ENCODE data around the gene RAB25. TPM values are rescaled to one million over a fixed set of nuclear protein-coding genes. Genes with fewer than 3 reads are reported as not detected.
A peak's percentile ranks its signal among the peaks of the same experiment; 100 is the strongest.

The RAB25 gene
- total and polyA plus RNA-seq, 11 donors = 0.38 TPM; not detected in 10

DNA sequence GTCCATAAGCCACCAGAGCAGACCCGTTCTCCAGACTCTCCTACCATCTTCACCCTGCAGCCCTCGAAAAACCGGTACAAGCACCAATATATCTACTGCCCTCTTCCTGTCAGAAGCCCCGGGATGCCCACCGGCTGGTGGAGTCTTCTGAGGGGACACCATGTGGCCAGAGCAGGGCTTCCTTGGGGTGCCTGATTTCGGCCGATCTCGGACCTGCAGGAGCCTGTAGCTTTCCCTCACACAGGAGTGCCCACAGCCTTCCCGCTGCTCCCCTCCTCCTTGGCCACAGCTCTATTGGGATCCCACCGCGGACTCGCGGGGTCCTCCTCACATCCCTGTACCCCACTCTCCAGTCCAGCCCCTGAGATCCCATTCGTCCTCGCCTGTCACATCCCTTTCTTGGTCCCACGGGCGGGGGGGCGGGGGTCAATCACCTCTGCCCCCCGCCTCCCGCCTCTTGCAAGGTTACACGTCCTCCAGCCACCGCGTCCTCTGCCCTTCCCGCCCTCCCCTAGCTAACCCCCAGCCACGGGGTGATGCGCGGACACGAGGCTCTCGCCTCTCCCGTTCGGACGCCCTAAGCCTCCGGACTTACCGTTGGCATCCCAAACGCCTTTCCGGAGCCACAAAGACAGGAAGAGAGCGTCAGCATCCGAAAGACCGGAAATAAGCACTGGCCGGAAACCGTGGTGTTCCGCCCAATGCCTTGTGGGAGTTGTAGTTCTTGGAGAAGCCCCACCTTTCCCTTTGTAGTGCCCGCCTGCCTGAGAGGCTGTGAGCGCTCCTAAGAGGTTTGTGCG lies 40.5 kb upstream of the RAB25 start, which contains the start of gene SSR2:
SSR2 (minus strand) TSS at position 659 of the 800 bp plus-strand sequence. CDS start 784 bp downstream, outside the sequence.
- Histone ChIP-seq H3K27ac (peak within 1 kb of the TSS; percentile 45 to 96 (median 90)), H3K27me3 (no peaks in the 10 kb centered on the region), H3K36me3 (peaks cover 0 to 43% (median 38%) of the 10 kb centered on the region in 9 donors), H3K9me3 (no peaks in the 10 kb centered on the region), H3K4me3 (peak within 1 kb of the TSS; percentile 59 to 94 (median 81)), H3K4me1 (peaks cover 0 to 23% (median 11%) of the 10 kb centered on the region in 12 donors)
- ATAC-seq = peak; percentile 97 to 99 (median 98)
- WGBS, 4 donors = 0 to 1% (median 0%) methylated on average over 42 to 45 of the region's 45 CpGs
- intact Hi-C loops (cut with DNase I) = loop anchor here in 3 of 10 donors (2.0 to 5.0 kb wide), 2 partner anchors 30 to 37 kb away; no protein-coding TSS in a partner anchor
- DNase-seq = peak; percentile 88 to 92 (median 91)
- TF ChIP-seq, protein P1, sequence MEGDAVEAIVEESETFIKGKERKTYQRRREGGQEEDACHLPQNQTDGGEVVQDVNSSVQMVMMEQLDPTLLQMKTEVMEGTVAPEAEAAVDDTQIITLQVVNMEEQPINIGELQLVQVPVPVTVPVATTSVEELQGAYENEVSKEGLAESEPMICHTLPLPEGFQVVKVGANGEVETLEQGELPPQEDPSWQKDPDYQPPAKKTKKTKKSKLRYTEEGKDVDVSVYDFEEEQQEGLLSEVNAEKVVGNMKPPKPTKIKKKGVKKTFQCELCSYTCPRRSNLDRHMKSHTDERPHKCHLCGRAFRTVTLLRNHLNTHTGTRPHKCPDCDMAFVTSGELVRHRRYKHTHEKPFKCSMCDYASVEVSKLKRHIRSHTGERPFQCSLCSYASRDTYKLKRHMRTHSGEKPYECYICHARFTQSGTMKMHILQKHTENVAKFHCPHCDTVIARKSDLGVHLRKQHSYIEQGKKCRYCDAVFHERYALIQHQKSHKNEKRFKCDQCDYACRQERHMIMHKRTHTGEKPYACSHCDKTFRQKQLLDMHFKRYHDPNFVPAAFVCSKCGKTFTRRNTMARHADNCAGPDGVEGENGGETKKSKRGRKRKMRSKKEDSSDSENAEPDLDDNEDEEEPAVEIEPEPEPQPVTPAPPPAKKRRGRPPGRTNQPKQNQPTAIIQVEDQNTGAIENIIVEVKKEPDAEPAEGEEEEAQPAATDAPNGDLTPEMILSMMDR (IDR thresholded peaks at IDR 0.05) = no peak
- TF ChIP-seq POLR2A (IDR thresholded peaks at IDR 0.05) = peak in 1 of 2 donors; percentile 61

DNA sequence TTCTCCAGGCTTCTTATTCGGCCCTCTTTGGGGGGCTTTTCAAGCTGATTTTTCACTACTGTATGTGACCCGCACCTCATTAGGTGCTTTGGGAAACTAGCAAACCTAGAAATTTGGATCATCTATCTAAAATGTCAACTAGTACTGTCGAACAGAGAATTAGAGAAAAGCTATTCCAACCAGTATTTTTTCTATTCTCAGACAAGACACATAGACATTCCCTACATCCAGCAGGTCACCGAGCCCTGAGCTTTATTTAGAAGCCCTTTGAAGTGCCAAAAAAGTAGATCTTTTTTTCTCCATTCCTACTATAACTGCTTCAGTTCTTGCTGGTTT lies 39.9 kb upstream of the RAB25 start:
- DNase-seq = no peak
- 4 to 8% (median 6%) methylated on average over 4 of the region's 4 CpGs for WGBS, 4 donors
- Histone ChIP-seq H3K4me1 (peaks cover 0 to 23% (median 11%) of the 10 kb centered on the region in 12 donors), H3K27ac (peak overlapping the region in 10 of 12 donors; percentile 82 to 96 (median 91)), H3K36me3 (peaks cover 0 to 37% (median 32%) of the 10 kb centered on the region in 9 donors), H3K27me3 (no peaks in the 10 kb centered on the region), H3K4me3 (peak overlapping the region; percentile 59 to 94 (median 81)), H3K9me3 (no peaks in the 10 kb centered on the region)
- intact Hi-C loops (cut with DNase I) = loop anchor here in 3 of 10 donors (2.0 to 5.0 kb wide), 2 partner anchors 30 to 36 kb away; no protein-coding TSS in a partner anchor
- TF ChIP-seq, protein P1 (IDR thresholded peaks at IDR 0.05) = no peak
- TF ChIP-seq POLR2A (IDR thresholded peaks at IDR 0.05) = no peak
- ATAC-seq = no peak

DNA sequence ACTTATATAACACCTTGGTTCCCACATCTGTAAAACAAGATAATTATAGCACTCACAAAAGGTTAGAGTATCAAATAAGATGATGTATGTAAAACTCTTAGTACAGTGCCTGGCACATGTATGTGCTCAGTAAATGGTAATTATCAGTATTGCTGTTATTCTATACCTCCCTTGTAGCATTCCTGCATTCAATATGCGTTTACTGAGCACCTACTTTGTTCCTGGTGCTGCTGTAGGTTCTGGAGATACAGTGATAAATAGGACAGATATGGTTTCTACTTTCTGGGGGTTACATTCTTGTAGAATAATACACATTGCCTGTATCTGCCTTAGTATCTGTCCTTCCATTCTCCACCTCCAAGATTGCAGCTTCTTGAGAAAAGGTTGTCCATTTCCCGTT lies 39.0 kb upstream of the RAB25 start:
- intact Hi-C loops (cut with DNase I) = loop anchor here in 3 of 10 donors (2.0 to 5.0 kb wide), 2 partner anchors 29 to 35 kb away; no protein-coding TSS in a partner anchor

More for the DNA sequence above, 39.0 kb upstream of the RAB25 start:
- H3K36me3 ChIP-seq = peaks cover 0 to 28% (median 23%) of the 10 kb centered on the region in 9 donors
- H3K27me3 ChIP-seq = no peaks in the 10 kb centered on the region
- 69 to 83% (median 73%) methylated on average over 2 of the region's 2 CpGs for WGBS, 4 donors
- peaks cover 0 to 24% (median 11%) of the 10 kb centered on the region in 12 donors for H3K4me1 ChIP-seq
- H3K9me3 ChIP-seq = no peaks in the 10 kb centered on the region
- TF ChIP-seq, protein P1 (IDR thresholded peaks at IDR 0.05) = no peak
- TF ChIP-seq POLR2A (IDR thresholded peaks at IDR 0.05) = no peak
- H3K27ac ChIP-seq = no peak overlapping the region
- ATAC-seq (no peak), DNase-seq (no peak)
- H3K4me3 ChIP-seq = no peak overlapping the region

Data from heart left ventricle (tissue), 16 donors.